Measurements from ENCODE around the gene NEURL1.

- no peak for TF ChIP-seq CTCF (conservative IDR thresholded peaks at IDR 0.05; ENCODE audit: low read depth, low read length)
- no peak for TF ChIP-seq EZH2 (IDR thresholded peaks at IDR 0.05; ENCODE audit: low read length, unreplicated experiment)
- no peak for TF ChIP-seq EZH2phosphoT487 (IDR thresholded peaks at IDR 0.05; ENCODE audit: borderline replicate concordance, low read length)
Measured at GRCh38 chr10:103572347-103573204, 79.1 kb downstream of the NEURL1 start.

Data from PC-3 (cell line).